ENCODE measurements around the gene ZP1. TPM values are rescaled to one million over a fixed set of nuclear protein-coding genes. Genes with fewer than 3 reads are reported as not detected.

ZP1 gene
- total and polyA plus RNA-seq, 2 of the 13 experiments (the other 11 are each of a cell fraction or from before 2014, with no cell fraction given) = 0.16 TPM; not detected in 1

- TF ChIP-seq THAP9 (CRISPR knock-in tag; IDR thresholded peaks at IDR 0.05; ENCODE audit: borderline replicate concordance) (peak; percentile 46; the same call in 1 of the 2 replicates), GABPA (IDR thresholded peaks at IDR 0.05; ENCODE audit: low read depth, low read length) (no peak), GABPA (CRISPR knock-in tag; IDR thresholded peaks at IDR 0.05; ENCODE audit: low read depth) (peak; percentile 67; the same call in 1 of the 2 replicates), ZFP62 (CRISPR knock-in tag; IDR thresholded peaks at IDR 0.05) (no peak), ZNF589 (CRISPR knock-in tag; conservative IDR thresholded peaks at IDR 0.05) (0 out of 2 replicates have a peak, but pooled peaks have one; percentile 79), FOXO1 (CRISPR knock-in tag; IDR thresholded peaks at IDR 0.05) (peak; percentile 98), NR2F6 (IDR thresholded peaks at IDR 0.05) (peak; percentile 98), NR2F6 (CRISPR knock-in tag; IDR thresholded peaks at IDR 0.05) (peak; percentile 98), GATAD1 (CRISPR knock-in tag; IDR thresholded peaks at IDR 0.05) (peak; percentile 76; the same call in 1 of the 2 replicates), ZSCAN5A (CRISPR knock-in tag; IDR thresholded peaks at IDR 0.05; ENCODE audit: borderline replicate concordance) (no peak), PHF8 (CRISPR knock-in tag; IDR thresholded peaks at IDR 0.05) (0 out of 2 replicates have a peak, but pooled peaks have one; percentile 36), FOXJ3 (CRISPR knock-in tag; IDR thresholded peaks at IDR 0.05; ENCODE audit: borderline replicate concordance) (peak; percentile 98), RBFOX2 (IDR thresholded peaks at IDR 0.05; ENCODE audit: low read depth, low read length) (no peak), ZNF639 (CRISPR knock-in tag; conservative IDR thresholded peaks at IDR 0.05) (peak; percentile 78), REST (IDR thresholded peaks at IDR 0.05; ENCODE audit: borderline replicate concordance in 1 of 2, low read depth in 1 of 2, low read length in 2 of 2) (peak in 1 of 2 experiments; percentile 70; a peak in 1 of 4 replicates), ZNF33A (CRISPR knock-in tag; IDR thresholded peaks at IDR 0.05; ENCODE audit: borderline replicate concordance) (no peak), IRF9 (CRISPR knock-in tag; IDR thresholded peaks at IDR 0.05; ENCODE audit: borderline replicate concordance) (peak; percentile 86)
- TF ChIP-seq, protein P1, sequence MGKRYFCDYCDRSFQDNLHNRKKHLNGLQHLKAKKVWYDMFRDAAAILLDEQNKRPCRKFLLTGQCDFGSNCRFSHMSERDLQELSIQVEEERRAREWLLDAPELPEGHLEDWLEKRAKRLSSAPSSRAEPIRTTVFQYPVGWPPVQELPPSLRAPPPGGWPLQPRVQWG (CRISPR knock-in tag; IDR thresholded peaks at IDR 0.05; ENCODE audit: borderline replicate concordance, low read depth) = no peak
Observed at GRCh38 chr11:60880643-60881282, 13.4 kb downstream of the ZP1 start (continued).
